ENCODE data around the gene CDH15. TPM values are rescaled to one million over a fixed set of nuclear protein-coding genes. Genes with fewer than 3 reads are reported as not detected.

Gene CDH15
- total RNA-seq, 5 donors from 2014 or later (not counting 1 experiment from before 2014, with no cell fraction given) = 0.19 TPM; not detected in 4

GRCh38 chr16:89130448-89130847 lies 41.1 kb upstream of the CDH15 start:
- Histone ChIP-seq H3K4me1 (ENCODE audit: control insufficient read depth in 1 of 2, extremely low read depth in 1 of 2, insufficient read depth in 2 of 2, low read length in 2 of 2) (peaks cover 0 to 5% of the 10 kb centered on the region in 2 experiments), H3K27me3 (replicated peaks in 1 of 2; ENCODE audit: control insufficient read depth in 2 of 2, extremely low read depth in 1 of 2, insufficient read depth in 2 of 2, low read length in 1 of 2) (no peaks in the 10 kb centered on the region), H3K9me3 (no peaks in the 10 kb centered on the region), H3K4me3 (ENCODE audit: control insufficient read depth in 1 of 2, extremely low read depth in 1 of 2, low read length in 1 of 2) (no peak overlapping the region), H3K27ac (ENCODE audit: low read length) (no peak overlapping the region), H3K36me3 (ENCODE audit: control insufficient read depth in 2 of 2, extremely low read depth in 1 of 2, insufficient read depth in 1 of 2, low read length in 1 of 2) (peaks cover 18 to 26% of the 10 kb centered on the region in 2 donors)
- no peaks in the 10 kb centered on the region for H3K9me3 Mint-ChIP-seq
- DNase-seq (no peak), ATAC-seq (replicated peaks in 1 of 4) (no peak)
- ChIA-PET POLR2A (interaction anchor here in 1 of 2 donors (0.7 kb wide), 1 partner anchor 265 kb away, joined by 3 read pairs; no protein-coding TSS in a partner anchor), CTCF (no interaction called here)
- no peak overlapping the region for H3K4me3 Mint-ChIP-seq
- H3K27ac Mint-ChIP-seq = no peak overlapping the region
- 33% methylated on average over 1 of the region's 5 CpGs for WGBS (ENCODE audit: insufficient coverage)
- H3K27me3 Mint-ChIP-seq = no peaks in the 10 kb centered on the region
- peaks cover 11 to 20% (median 16%) of the 10 kb centered on the region in 3 donors for H3K4me1 Mint-ChIP-seq
- H3K36me3 Mint-ChIP-seq = peaks cover 41% of the 10 kb centered on the region

DNA sequence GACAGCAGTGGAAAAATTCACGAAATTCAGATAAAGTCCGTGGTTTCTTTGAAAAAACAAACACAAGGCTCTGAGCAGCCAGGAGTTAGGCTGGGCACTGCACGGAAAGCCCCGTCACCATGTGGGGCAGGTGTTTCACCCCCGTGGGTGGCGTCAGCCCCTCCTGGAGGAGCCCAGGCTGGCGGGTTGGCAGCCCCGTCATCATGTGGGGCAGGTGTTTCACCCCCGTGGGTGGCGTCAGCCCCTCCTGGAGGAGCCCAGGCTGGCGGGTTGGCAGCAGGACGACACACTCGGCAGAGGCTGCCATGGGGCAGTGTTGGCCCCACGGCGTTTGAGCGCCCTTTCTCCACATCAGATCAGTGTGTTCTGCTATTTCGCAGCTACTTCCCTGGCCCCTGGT lies 39.8 kb upstream of the CDH15 start:
- Mint-ChIP-seq H3K4me1 (peaks cover 9 to 15% (median 10%) of the 10 kb centered on the region in 3 donors), H3K36me3 (peaks cover 38% of the 10 kb centered on the region), H3K4me3 (no peak overlapping the region), H3K9me3 (no peaks in the 10 kb centered on the region), H3K27me3 (no peaks in the 10 kb centered on the region), H3K27ac (no peak overlapping the region)
- Histone ChIP-seq H3K27ac (ENCODE audit: low read length) (no peak overlapping the region), H3K27me3 (replicated peaks in 1 of 2; ENCODE audit: control insufficient read depth in 2 of 2, extremely low read depth in 1 of 2, insufficient read depth in 2 of 2, low read length in 1 of 2) (no peaks in the 10 kb centered on the region), H3K36me3 (ENCODE audit: control insufficient read depth in 2 of 2, extremely low read depth in 1 of 2, insufficient read depth in 1 of 2, low read length in 1 of 2) (peaks cover 18 to 33% of the 10 kb centered on the region in 2 donors), H3K9me3 (no peaks in the 10 kb centered on the region), H3K4me3 (ENCODE audit: control insufficient read depth in 1 of 2, extremely low read depth in 1 of 2, low read length in 1 of 2) (no peak overlapping the region), H3K4me1 (ENCODE audit: control insufficient read depth in 1 of 2, extremely low read depth in 1 of 2, insufficient read depth in 2 of 2, low read length in 2 of 2) (peaks cover 0 to 6% of the 10 kb centered on the region in 2 experiments)
- no peak for DNase-seq
- no peak for ATAC-seq (replicated peaks in 1 of 4)
- POLR2A ChIA-PET = no interaction called here
- CTCF ChIA-PET = no interaction called here
- 75% methylated on average over 17 of the region's 17 CpGs for WGBS (ENCODE audit: insufficient coverage)

- Histone ChIP-seq H3K9me3 (no peaks in the 10 kb centered on the region), H3K4me1 (ENCODE audit: control insufficient read depth in 1 of 2, extremely low read depth in 1 of 2, insufficient read depth in 2 of 2, low read length in 2 of 2) (peaks cover 0 to 6% of the 10 kb centered on the region in 2 experiments), H3K4me3 (ENCODE audit: control insufficient read depth in 1 of 2, extremely low read depth in 1 of 2, low read length in 1 of 2) (no peak overlapping the region), H3K27ac (ENCODE audit: low read length) (no peak overlapping the region), H3K27me3 (replicated peaks in 1 of 2; ENCODE audit: control insufficient read depth in 2 of 2, extremely low read depth in 1 of 2, insufficient read depth in 2 of 2, low read length in 1 of 2) (no peaks in the 10 kb centered on the region), H3K36me3 (ENCODE audit: control insufficient read depth in 2 of 2, extremely low read depth in 1 of 2, insufficient read depth in 1 of 2, low read length in 1 of 2) (peaks cover 18 to 37% of the 10 kb centered on the region in 2 donors)
- ATAC-seq (replicated peaks in 1 of 4) = no peak
- WGBS (ENCODE audit: insufficient coverage) = 97% methylated on average over 19 of the region's 22 CpGs
- H3K36me3 Mint-ChIP-seq = peaks cover 40% of the 10 kb centered on the region
- no peak overlapping the region for H3K27ac Mint-ChIP-seq
- no peaks in the 10 kb centered on the region for H3K27me3 Mint-ChIP-seq
- no peaks in the 10 kb centered on the region for H3K9me3 Mint-ChIP-seq
- DNase-seq = no peak
- POLR2A ChIA-PET = no interaction called here
- no peak overlapping the region for H3K4me3 Mint-ChIP-seq
- H3K4me1 Mint-ChIP-seq = peaks cover 9 to 15% (median 10%) of the 10 kb centered on the region in 3 donors
- CTCF ChIA-PET = no interaction called here
These were observed 39.1 kb upstream of the CDH15 start for GRCh38 chr16:89132194-89133005.

DNA sequence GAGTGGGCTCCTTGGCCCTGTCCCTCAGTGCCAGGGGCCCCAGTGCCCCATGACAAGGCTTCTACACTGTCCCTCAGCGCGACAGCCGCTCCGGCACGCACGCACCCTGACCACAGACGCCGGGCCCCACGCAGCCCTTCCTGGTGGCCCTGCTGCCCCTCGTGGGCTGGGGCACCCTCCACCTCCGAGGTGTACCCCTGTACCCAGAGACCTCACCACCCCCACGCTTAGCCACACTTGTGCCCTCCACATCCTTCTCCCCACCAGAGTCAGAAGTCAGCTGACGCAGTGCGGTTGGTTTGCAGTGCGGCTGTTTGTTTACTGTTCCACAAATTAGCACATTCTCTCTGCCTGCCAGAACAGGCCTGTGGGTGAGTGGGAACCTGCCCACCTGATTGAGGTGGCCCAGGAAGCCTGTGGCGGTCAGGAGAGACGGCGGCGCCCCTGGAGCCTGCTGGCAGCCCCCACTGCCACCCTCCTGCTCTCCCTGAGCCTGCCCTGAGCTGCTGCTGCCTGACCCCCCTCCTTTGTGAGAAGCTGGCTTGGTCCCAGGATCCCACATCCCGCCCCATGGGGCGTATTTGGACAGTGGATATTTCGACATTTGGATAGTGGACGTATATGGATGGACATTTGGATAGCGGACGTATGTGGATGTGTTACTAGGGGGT lies 38.0 kb upstream of the CDH15 start:
- Histone ChIP-seq H3K9me3 (no peaks in the 10 kb centered on the region), H3K27me3 (replicated peaks in 1 of 2; ENCODE audit: control insufficient read depth in 2 of 2, extremely low read depth in 1 of 2, insufficient read depth in 2 of 2, low read length in 1 of 2) (no peaks in the 10 kb centered on the region), H3K4me3 (ENCODE audit: control insufficient read depth in 1 of 2, extremely low read depth in 1 of 2, low read length in 1 of 2) (no peak overlapping the region), H3K27ac (ENCODE audit: low read length) (no peak overlapping the region), H3K4me1 (ENCODE audit: control insufficient read depth in 1 of 2, extremely low read depth in 1 of 2, insufficient read depth in 2 of 2, low read length in 2 of 2) (peaks cover 0 to 6% of the 10 kb centered on the region in 2 experiments), H3K36me3 (ENCODE audit: control insufficient read depth in 2 of 2, extremely low read depth in 1 of 2, insufficient read depth in 1 of 2, low read length in 1 of 2) (peaks cover 21 to 43% of the 10 kb centered on the region in 2 donors)
- WGBS (ENCODE audit: insufficient coverage) = 95% methylated on average over 23 of the region's 25 CpGs
- ATAC-seq (replicated peaks in 1 of 4) (no peak), DNase-seq (peak in 1 of 35 experiments; percentile 2)
- no peaks in the 10 kb centered on the region for H3K27me3 Mint-ChIP-seq
- no peak overlapping the region for H3K27ac Mint-ChIP-seq
- H3K9me3 Mint-ChIP-seq = no peaks in the 10 kb centered on the region
- CTCF ChIA-PET = no interaction called here
- H3K36me3 Mint-ChIP-seq = peaks cover 40% of the 10 kb centered on the region
- POLR2A ChIA-PET = no interaction called here
- no peak overlapping the region for H3K4me3 Mint-ChIP-seq
- H3K4me1 Mint-ChIP-seq = peaks cover 9 to 13% (median 10%) of the 10 kb centered on the region in 3 donors

DNA sequence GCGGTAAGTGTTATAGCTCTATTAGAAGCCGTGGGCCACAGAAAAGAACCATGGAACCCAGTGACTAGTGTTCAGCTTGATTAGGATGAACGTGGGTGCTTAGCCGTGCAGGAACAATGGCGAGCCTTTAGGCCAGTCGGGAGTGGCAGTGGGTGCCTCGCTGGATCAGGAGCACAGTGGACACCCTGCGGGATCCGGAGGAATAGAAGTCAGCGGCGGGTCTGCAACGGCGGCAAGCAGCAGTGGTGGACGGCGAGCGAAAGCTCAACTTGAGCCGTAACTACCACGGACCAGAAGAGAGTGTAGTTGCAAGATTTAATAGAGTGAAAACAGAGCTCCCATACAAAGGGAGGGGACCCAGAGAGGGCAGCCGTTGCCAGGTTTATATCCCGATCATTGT lies 37.3 kb upstream of the CDH15 start:
- 92% methylated on average over 12 of the region's 20 CpGs for WGBS (ENCODE audit: insufficient coverage)
- peaks cover 21 to 47% of the 10 kb centered on the region in 2 donors for H3K36me3 ChIP-seq (ENCODE audit: control insufficient read depth in 2 of 2, extremely low read depth in 1 of 2, insufficient read depth in 1 of 2, low read length in 1 of 2)

DNA sequence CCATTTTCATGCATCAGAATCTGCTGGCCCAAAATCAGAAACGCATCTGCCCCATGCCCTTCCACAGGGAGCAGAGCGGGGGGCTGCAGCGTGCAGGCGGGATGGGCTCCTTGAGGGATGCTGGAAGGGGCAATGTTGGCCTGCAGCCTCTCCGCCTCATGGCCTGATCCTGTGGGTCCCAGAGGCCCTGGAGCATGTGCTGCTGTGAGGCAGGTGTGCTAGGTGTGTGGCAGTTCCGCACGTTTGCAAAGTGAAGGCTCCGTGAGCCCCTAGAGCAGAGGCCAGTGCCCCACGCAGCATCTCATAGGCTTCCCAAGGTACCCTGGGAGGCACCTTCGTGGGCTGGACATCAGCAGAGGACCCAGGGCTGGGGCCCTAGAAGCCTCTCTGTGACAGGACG lies 36.4 kb upstream of the CDH15 start:
- H3K4me3 Mint-ChIP-seq = no peak overlapping the region
- Histone ChIP-seq H3K27ac (ENCODE audit: low read length) (no peak overlapping the region), H3K4me3 (ENCODE audit: control insufficient read depth in 1 of 2, extremely low read depth in 1 of 2, low read length in 1 of 2) (no peak overlapping the region), H3K9me3 (no peaks in the 10 kb centered on the region), H3K36me3 (ENCODE audit: control insufficient read depth in 2 of 2, extremely low read depth in 1 of 2, insufficient read depth in 1 of 2, low read length in 1 of 2) (peaks cover 21 to 50% of the 10 kb centered on the region in 2 donors), H3K4me1 (ENCODE audit: control insufficient read depth in 1 of 2, extremely low read depth in 1 of 2, insufficient read depth in 2 of 2, low read length in 2 of 2) (peaks cover 0 to 6% of the 10 kb centered on the region in 2 experiments), H3K27me3 (replicated peaks in 1 of 2; ENCODE audit: control insufficient read depth in 2 of 2, extremely low read depth in 1 of 2, insufficient read depth in 2 of 2, low read length in 1 of 2) (no peaks in the 10 kb centered on the region)
- whole genome bisulfite sequencing (ENCODE audit: insufficient coverage) = 84% methylated on average over 7 of the region's 11 CpGs
- ChIA-PET POLR2A (no interaction called here), CTCF (no interaction called here)
- no peaks in the 10 kb centered on the region for H3K27me3 Mint-ChIP-seq
- ATAC-seq (replicated peaks in 1 of 4) (no peak), DNase-seq (no peak)
- no peak overlapping the region for H3K27ac Mint-ChIP-seq
- peaks cover 29% of the 10 kb centered on the region for H3K36me3 Mint-ChIP-seq
- peaks cover 3 to 10% (median 3%) of the 10 kb centered on the region in 3 donors for H3K4me1 Mint-ChIP-seq
- H3K9me3 Mint-ChIP-seq = no peaks in the 10 kb centered on the region

More for the DNA sequence above, 37.3 kb upstream of the CDH15 start:
- Histone ChIP-seq H3K27ac (ENCODE audit: low read length) (no peak overlapping the region), H3K4me1 (ENCODE audit: control insufficient read depth in 1 of 2, extremely low read depth in 1 of 2, insufficient read depth in 2 of 2, low read length in 2 of 2) (peaks cover 0 to 6% of the 10 kb centered on the region in 2 experiments), H3K4me3 (ENCODE audit: control insufficient read depth in 1 of 2, extremely low read depth in 1 of 2, low read length in 1 of 2) (no peak overlapping the region), H3K27me3 (replicated peaks in 1 of 2; ENCODE audit: control insufficient read depth in 2 of 2, extremely low read depth in 1 of 2, insufficient read depth in 2 of 2, low read length in 1 of 2) (no peaks in the 10 kb centered on the region), H3K9me3 (no peaks in the 10 kb centered on the region)
- H3K4me3 Mint-ChIP-seq = no peak overlapping the region
- no peaks in the 10 kb centered on the region for H3K9me3 Mint-ChIP-seq
- H3K4me1 Mint-ChIP-seq = peaks cover 6 to 10% (median 7%) of the 10 kb centered on the region in 3 donors
- H3K27ac Mint-ChIP-seq = no peak overlapping the region
- DNase-seq = no peak
- CTCF ChIA-PET = no interaction called here
- peaks cover 34% of the 10 kb centered on the region for H3K36me3 Mint-ChIP-seq
- no peaks in the 10 kb centered on the region for H3K27me3 Mint-ChIP-seq
- ATAC-seq (replicated peaks in 1 of 4) = no peak
- POLR2A ChIA-PET = no interaction called here

All from T-cell (primary cell).